NCI-H2227 (cell line): ENCODE results near the gene NANS.
A peak's percentile ranks its signal among the peaks of the same experiment; 100 is the strongest.

Experiments
- DNase-seq: peaks from one replicate; lab custom pipeline; 2025; ENCODE audit not compliant: unreplicated experiment; lab: John Stamatoyannopoulos, UW

NANS gene

DNA sequence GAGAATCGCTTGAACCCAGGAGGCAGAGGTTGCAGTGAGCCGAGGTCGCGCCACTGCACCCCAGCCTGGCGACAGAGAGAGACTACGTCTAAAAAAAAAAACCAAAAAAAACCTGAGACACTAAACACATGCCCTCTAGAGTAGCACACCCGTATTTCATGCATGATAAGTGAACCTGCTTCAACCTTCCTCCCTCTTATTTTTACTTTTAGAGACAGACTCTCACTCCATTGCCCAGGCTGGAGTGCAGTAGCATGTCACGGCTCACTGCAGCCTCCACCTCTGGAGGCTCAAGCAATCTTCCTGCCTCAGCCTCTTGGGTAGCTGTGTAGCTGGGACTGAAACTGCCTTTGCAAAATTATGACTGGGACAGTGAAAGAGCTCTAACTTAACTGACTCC, 17.6 kb upstream of the NANS start:
- DNase-seq: no peak

DNA sequence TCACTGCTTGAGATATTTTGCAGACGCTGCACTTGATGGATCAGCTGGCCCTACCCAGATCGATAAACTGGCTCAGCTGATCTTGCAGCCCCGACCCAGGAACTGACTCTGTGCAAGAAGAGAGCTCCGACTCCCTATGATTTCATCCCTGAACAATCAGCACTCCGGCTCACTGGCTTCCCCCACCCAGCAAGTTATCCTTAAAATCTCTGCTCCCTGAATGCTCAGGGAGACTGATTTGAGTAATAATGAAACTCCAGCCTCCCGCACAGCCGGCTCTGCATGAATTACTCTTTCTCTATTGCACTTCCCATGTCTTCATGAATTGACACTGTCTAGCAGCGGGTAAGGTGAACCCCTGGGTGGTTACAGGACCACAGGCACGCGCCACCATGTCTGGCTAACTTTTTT, 16.9 kb upstream of the NANS start:
- no peak for DNase-seq

DNA sequence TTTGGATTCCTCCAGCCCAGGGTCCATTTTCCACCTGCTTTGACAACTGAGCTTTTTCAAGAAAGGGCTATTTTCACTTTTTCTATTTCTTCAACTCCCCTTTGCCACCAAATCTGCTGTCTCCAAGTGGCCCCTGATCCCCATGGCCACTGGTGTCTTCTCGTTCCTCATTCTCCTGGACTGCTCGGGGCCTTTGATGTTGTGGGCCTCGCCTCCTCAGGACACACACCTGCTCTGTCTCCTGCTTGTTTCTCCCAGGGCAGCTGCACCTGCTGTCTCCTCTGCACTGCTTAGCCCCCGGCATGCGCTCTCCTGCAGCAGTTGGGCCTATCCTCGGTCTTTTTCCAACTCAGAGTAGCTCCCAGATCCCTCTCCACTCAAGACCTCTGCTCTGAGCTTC, 16.3 kb upstream of the NANS start:
- DNase-seq: no peak

GRCh38 chr9:98043915-98044314, 12.6 kb upstream of the NANS start:
- no peak for DNase-seq

DNA sequence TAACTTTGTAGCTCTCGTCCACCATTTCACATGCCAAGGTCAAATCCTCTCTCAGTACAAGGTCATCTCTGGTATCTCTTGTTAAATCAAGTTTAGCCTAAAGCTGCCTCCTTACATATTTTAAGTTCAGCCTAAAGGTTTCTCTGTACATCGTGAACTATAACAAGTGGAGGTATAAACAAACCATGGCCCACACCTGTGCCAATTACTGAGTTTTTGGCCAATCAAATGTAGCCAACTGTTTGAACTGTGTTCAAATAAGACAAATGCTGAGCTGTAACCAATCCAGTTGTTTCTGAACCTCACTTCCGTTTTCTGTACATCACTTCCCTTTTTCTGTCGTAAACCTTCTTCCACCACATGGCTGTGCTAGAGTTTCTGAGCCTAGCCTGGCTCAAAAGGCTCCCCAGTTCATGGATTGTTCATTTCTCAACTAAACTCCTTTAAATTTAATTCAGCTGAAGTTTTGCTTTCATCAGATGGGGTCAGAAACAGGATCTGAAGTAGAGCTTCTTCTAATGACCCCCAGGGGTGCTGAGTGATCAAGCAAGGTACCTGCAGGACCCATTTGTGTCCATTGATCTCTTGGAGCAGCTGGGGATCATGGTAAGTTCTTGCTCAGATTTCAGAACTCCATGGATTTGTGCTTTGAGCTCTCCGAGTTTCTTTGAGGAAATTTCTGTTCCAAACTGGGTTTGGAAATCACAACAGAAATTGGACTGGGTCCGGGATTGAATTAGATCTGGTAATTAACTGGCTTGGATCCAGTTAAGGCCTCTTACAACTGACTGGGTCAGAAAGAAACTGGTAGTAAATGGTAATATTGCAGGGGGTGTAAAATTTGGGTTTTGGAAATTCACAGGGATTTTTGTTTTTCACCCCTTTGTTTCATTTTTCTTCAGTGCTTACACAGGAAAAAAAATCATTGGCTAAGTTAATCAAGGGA, 11.0 kb upstream of the NANS start:
- no peak for DNase-seq

DNA sequence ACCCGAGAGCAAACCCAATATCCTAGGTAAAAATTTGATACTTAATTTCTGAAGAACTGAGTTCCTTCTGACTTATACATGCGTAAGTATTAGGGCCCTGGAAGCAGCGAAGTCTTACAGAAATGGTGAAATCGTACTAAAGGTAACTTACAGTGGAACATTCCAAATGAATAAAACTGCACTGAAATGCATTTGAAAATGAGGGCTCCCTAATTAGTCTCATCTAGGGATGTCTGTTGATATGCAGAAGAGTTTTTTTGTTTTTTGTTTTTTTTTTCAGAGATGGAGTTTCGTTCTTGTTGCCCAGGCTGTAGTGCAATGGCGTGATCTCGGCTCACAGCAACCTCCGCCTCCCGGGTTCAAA, 10.4 kb upstream of the NANS start:
- no peak for DNase-seq

GRCh38 chr9:98047002-98047401, 9.5 kb upstream of the NANS start:
- no peak for DNase-seq

DNA sequence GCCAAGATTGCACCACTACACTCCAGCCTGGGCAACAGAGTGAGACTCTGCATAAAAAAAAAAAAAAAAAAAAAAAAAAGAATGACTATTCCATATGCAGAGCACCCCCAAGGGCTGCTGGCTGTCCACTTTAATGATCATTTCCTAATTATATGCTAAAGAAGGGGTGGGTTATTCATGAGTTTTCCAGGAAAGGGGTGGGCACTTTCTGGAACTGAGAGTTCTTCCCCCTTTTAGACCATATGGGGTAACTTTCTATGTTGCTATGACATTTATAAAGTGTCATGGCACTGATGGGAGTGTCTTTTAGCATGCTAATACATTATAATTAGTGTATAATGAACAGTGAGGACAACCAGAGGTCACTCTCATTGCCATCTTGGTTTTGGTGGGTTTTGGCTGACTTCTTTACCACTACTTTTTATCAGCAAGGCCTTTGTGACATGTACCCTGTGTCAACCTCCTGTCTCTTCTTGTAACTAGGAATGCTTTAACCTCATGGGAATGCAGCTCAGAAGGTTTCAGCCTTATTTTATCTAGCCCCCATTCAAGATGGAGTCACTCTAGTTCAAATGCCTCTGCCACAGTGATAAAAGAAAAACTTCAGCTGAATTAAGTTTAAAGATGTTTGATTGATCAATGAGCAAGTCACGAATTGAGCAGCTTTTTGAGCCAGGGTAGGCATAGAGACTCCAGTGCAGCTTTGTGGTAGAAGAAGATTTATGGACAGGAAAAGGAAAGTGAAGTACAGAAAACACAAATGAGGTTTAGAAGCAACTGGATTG, 7.1 kb upstream of the NANS start:
- DNase-seq: no peak

- no peak for DNase-seq
These were observed 6.2 kb upstream of the NANS start for GRCh38 chr9:98050351-98050750.

DNA sequence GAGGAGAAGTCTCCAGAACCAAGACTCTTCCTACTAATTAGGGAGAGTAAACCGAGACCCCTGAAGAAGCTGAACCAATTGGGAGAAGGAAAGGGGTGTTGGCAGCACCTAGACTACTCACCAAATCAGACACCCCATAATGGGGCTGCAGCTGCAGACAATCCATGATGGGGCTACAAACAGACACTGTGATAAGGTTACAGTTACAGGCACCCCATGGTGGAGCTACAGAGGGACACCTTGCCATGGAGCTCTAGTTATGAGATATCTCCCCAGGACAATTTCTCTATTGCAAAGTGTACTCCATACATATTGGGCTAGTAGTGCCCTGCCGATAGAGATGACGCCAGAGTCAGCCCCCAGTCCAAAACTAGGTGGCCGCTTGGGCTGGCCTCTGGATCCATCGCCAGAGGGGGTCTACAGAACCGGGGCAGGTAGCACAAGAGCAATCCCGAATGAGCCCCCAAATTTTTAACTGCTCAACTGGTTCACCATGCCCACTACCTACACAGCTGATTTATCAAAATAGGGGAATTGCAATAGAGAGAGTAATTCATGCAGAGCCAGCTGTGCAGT, 2.1 kb upstream of the NANS start:
- DNase-seq: no peak

DNA sequence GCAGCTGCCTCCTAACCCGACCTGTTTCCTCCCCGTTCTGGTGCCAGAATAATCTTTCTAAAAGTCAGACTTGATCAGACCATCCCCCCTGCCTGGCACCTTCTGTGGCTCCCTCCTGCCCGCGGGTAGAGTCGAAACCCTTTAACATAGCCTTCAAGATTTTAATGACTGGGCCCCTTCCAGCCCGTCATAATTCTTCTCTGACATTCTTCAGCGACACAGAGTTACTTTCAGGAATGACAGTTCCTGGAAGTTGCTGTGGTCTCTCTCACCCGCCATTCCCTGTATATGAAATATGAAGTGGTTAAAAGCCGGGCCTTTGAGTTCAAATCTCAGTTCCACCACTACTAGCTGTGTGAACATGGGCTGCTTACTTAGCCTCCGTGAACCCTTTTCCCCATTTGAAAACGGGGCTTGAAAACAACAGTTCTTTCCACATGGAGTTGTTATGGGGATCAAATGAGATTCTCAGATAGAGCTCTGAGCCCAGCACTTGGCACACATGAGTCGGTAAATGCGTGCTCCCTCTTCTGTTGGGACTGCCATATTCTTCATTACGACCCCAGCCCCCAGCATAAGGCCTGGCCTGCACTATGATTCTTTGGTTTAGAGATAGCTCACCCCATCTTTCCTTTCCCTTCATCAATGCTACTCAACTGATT, 737 bp downstream of the NANS start:
- no peak for DNase-seq

DNA sequence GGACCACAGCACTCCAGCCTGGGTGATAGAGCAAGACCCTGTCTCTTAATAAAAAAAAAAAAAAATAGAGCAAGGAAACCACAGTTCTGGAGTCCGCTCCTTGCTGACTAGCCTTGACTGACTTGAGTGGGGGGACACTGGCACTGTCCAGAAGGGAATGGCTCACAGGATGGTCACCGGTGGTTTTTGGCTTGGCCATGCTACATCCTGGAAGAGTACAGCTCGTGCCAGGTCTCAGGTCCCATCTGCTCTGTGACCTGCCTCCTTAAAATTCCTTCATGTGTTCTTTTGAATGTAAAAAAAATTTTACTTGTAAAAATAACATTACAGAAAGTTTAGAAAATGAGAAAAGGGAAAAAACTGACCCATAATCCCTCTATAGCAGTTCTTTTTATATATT, 5.6 kb downstream of the NANS start:
- DNase-seq: no peak

- DNase-seq: no peak
These were observed 8.3 kb downstream of the NANS start for GRCh38 chr9:98064623-98065392.

DNA sequence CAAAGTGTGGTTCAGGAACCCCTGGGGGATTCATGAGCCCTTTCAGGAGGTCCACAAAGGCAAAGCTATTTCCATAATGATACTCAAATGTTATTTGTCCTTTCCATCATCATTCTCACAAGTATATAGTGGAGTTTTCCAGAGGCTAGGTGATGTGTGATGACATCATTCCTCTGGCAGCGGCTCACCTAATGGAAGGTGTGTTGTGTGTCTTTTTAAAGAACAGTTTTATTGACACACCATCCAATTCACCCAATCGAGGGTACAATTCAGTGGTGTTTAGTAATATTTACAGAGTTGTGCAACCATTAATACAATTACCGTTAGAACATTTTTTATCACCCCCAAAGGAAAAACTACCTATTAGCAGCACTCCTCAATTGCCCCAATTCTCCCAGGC, 9.7 kb downstream of the NANS start:
- DNase-seq: no peak

GRCh38 chr9:98067184-98067583, 10.7 kb downstream of the NANS start:
- DNase-seq: no peak

- no peak for DNase-seq
These were observed 13.0 kb downstream of the NANS start for GRCh38 chr9:98069551-98069950.

GRCh38 chr9:98070704-98071103, 14.2 kb downstream of the NANS start:
- DNase-seq: no peak

DNA sequence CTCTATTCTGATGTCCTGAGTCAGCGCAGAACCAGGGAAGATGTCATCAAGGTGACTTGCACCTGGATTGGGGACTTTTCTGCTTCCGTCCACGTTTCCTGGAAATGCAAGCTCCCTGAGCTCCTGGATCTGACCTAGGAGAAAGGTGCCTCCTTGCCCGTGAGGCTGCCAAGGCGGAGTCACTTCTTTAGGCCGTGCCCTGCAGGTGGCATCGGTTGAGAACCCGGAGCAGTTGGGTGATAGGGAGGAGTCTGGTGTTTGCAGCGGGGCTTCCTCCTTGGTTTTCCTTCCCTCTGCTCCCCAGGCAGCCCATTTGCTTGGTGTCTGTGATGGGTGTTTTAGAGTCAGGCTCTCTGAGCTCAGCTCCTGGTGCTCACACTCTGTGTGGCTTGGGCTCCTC, 15.2 kb downstream of the NANS start:
- no peak for DNase-seq

DNA sequence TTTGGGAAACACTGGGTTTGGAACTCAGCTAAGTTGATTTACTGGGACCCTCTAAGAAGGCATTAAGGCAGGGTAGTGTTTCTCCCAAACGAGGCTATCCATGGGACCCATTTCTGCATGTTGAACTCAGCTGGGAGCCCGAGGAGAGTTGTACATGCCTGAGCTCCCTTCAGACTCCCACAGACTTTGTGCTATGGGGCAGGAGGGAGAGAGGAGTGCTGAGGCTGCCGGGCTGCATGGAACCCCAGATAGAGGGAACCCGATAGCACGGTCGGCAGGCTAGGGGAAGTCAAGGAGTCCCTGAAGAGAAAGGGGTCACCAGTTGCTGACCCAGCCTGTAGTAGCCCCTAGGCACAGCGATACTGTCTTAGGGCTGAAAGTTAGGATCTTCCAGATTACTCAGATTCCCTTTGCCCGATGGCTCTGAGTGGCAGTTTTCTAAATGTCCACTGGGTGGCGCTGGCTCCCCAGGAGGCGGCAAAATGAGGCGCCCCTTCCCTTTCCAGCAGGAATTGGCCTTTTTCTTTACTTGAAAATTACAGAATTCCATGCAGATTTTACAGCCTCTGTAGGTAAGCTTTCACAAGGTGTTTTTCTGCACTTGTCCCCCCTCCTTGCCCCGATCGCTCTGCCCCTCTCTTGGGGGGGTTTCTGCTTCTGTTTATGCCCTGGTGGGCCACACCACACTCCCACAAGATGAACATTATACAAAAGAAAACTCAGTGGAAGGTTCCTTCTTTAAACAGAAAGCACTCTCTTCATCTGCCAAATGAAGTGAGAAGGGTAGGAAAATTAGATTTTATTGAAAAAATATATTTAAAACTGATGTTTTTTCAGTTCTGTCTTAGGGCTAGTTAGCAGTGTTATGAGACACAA, 17.8 kb downstream of the NANS start:
- peak; percentile 63 for DNase-seq

DNA sequence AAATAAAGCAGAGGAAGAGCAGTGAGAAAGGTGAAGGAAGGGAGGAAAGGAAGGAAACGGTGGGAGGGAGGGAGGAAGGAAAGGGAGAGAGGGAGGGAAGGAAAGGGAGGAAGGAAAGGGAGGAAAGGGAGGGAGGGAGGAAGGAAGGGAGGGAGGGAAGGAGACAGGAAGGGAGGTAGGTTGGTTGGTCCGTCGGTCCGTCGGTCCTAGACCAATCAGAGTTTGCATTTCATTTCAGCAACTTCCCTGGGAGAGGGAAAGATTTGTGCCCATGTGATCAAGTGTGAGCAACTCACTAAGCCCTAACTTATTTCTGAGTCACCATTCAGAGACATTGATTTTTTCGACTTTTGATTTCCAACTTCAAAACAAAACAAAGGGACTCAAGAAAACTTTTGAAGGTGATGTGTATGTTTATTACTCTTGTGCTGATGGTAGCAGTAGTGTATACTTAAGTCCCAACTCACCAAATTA, 18.8 kb downstream of the NANS start:
- DNase-seq: no peak
